ENCODE results near the gene NTNG2. TPM values are rescaled to one million over a fixed set of nuclear protein-coding genes. Genes with fewer than 3 reads are reported as not detected.

Gene NTNG2
- total RNA-seq (ENCODE audit: low replicate concordance) = 2.6 and 4.0 TPM in 2 replicates
- long read RNA-seq = 0 reads

- Mint-ChIP-seq H3K9me3 (no peaks in the 10 kb centered on the region), H3K4me1 (ENCODE audit: unreplicated experiment) (peaks cover 13% of the 10 kb centered on the region), H3K27ac (peak within 1 kb of the TSS; percentile 83), H3K4me3 (peak within 1 kb of the TSS; percentile 93), H3K36me3 (no peaks in the 10 kb centered on the region), H3K27me3 (peaks cover 86% of the 10 kb centered on the region)
- no peak for TF ChIP-seq CTCF (conservative IDR thresholded peaks at IDR 0.05)
- no peak for DNase-seq (ENCODE audit: extremely low spot score, unreplicated experiment)
Observed at GRCh38 chr9:132161743-132162184, at the start of gene NTNG2. Gene NTNG2 (plus strand): TSS chr9:132162058. CDS start chr9:132166832, 4,774 bp downstream.

GRCh38 chr9:132114102-132114707 is 47.7 kb upstream of the NTNG2 start:
- peak; percentile 87 for DNase-seq (ENCODE audit: extremely low spot score, unreplicated experiment)
- Mint-ChIP-seq H3K27me3 (peaks cover 78% of the 10 kb centered on the region), H3K9me3 (no peaks in the 10 kb centered on the region), H3K4me1 (ENCODE audit: unreplicated experiment) (no peaks in the 10 kb centered on the region), H3K36me3 (no peaks in the 10 kb centered on the region), H3K4me3 (no peak overlapping the region), H3K27ac (no peak overlapping the region)
- no peak for TF ChIP-seq CTCF (conservative IDR thresholded peaks at IDR 0.05)

GRCh38 chr9:132116583-132116982 is 45.3 kb upstream of the NTNG2 start:
- no peaks in the 10 kb centered on the region for H3K36me3 Mint-ChIP-seq
- no peak overlapping the region for H3K27ac Mint-ChIP-seq
- H3K4me3 Mint-ChIP-seq = no peak overlapping the region
- no peaks in the 10 kb centered on the region for H3K9me3 Mint-ChIP-seq
- no peak for TF ChIP-seq CTCF (conservative IDR thresholded peaks at IDR 0.05)
- DNase-seq (ENCODE audit: extremely low spot score, unreplicated experiment) = no peak
- no peaks in the 10 kb centered on the region for H3K4me1 Mint-ChIP-seq (ENCODE audit: unreplicated experiment)
- peaks cover 81% of the 10 kb centered on the region for H3K27me3 Mint-ChIP-seq

GRCh38 chr9:132117694-132118093 is 44.2 kb upstream of the NTNG2 start:
- no peak for TF ChIP-seq CTCF (conservative IDR thresholded peaks at IDR 0.05)
- no peak for DNase-seq (ENCODE audit: extremely low spot score, unreplicated experiment)
- Mint-ChIP-seq H3K27ac (no peak overlapping the region), H3K4me1 (ENCODE audit: unreplicated experiment) (no peaks in the 10 kb centered on the region), H3K4me3 (no peak overlapping the region), H3K36me3 (no peaks in the 10 kb centered on the region), H3K9me3 (no peaks in the 10 kb centered on the region), H3K27me3 (peaks cover 80% of the 10 kb centered on the region)

- peaks cover 93% of the 10 kb centered on the region for H3K27me3 Mint-ChIP-seq
- DNase-seq (ENCODE audit: extremely low spot score, unreplicated experiment) = no peak
- no peak for TF ChIP-seq CTCF (conservative IDR thresholded peaks at IDR 0.05)
- H3K4me3 Mint-ChIP-seq = no peak overlapping the region
- H3K27ac Mint-ChIP-seq = no peak overlapping the region
- H3K4me1 Mint-ChIP-seq (ENCODE audit: unreplicated experiment) = no peaks in the 10 kb centered on the region
- no peaks in the 10 kb centered on the region for H3K9me3 Mint-ChIP-seq
- H3K36me3 Mint-ChIP-seq = no peaks in the 10 kb centered on the region
Observed at GRCh38 chr9:132121021-132121420, 40.8 kb upstream of the NTNG2 start.

Data from type B pancreatic cell (in vitro differentiated cells).